ENCODE results near the gene TOM1. TPM values are rescaled to one million over a fixed set of nuclear protein-coding genes. Genes with fewer than 3 reads are reported as not detected.

TOM1 gene
- total and polyA plus RNA-seq, 2 of the 13 experiments (the other 11 are each of a cell fraction or from before 2014, with no cell fraction given) = 30.8 to 87.3 TPM

DNA sequence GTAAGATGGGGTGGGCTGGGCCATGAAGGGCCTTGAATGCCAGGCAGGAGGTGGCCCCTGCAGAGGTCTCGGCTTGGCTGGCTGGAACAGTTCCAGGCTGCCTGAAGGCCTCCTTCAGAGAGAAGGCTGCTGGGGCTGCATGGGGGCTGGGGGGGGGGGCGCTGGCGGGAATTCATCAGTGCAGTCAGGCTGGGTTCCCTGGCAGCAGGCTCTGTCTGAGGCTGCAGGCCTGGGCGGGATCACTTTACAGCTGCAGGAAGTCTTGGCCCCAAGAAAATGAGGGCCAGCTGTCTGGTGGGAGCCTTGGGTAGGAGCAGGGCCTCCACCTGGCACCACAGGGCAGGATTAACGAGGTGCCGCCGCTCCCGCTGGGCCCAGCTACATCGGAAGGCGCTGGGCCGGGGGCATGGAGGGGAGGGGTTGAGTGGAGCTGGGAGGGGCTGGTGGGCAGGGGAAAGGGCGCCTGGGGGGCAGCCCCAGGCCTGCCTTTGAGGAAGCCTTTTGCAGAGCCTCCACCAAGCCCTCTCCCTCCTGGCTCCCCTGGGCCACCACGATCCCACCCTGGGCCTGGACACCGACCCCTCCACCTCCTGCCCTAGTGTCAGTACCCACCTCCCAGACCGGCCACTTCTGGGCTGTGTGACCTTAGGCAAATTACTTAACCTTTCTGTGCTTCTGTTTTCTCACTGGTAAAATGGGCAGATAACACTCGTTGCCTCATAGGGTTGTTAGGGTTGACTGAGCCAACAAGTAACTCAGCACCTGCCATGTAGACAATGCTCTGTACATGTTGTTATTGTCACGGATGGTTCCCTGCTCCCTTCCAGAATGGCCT, 50.2 kb downstream of the TOM1 start (continued):
- TF ChIP-seq, protein P1, sequence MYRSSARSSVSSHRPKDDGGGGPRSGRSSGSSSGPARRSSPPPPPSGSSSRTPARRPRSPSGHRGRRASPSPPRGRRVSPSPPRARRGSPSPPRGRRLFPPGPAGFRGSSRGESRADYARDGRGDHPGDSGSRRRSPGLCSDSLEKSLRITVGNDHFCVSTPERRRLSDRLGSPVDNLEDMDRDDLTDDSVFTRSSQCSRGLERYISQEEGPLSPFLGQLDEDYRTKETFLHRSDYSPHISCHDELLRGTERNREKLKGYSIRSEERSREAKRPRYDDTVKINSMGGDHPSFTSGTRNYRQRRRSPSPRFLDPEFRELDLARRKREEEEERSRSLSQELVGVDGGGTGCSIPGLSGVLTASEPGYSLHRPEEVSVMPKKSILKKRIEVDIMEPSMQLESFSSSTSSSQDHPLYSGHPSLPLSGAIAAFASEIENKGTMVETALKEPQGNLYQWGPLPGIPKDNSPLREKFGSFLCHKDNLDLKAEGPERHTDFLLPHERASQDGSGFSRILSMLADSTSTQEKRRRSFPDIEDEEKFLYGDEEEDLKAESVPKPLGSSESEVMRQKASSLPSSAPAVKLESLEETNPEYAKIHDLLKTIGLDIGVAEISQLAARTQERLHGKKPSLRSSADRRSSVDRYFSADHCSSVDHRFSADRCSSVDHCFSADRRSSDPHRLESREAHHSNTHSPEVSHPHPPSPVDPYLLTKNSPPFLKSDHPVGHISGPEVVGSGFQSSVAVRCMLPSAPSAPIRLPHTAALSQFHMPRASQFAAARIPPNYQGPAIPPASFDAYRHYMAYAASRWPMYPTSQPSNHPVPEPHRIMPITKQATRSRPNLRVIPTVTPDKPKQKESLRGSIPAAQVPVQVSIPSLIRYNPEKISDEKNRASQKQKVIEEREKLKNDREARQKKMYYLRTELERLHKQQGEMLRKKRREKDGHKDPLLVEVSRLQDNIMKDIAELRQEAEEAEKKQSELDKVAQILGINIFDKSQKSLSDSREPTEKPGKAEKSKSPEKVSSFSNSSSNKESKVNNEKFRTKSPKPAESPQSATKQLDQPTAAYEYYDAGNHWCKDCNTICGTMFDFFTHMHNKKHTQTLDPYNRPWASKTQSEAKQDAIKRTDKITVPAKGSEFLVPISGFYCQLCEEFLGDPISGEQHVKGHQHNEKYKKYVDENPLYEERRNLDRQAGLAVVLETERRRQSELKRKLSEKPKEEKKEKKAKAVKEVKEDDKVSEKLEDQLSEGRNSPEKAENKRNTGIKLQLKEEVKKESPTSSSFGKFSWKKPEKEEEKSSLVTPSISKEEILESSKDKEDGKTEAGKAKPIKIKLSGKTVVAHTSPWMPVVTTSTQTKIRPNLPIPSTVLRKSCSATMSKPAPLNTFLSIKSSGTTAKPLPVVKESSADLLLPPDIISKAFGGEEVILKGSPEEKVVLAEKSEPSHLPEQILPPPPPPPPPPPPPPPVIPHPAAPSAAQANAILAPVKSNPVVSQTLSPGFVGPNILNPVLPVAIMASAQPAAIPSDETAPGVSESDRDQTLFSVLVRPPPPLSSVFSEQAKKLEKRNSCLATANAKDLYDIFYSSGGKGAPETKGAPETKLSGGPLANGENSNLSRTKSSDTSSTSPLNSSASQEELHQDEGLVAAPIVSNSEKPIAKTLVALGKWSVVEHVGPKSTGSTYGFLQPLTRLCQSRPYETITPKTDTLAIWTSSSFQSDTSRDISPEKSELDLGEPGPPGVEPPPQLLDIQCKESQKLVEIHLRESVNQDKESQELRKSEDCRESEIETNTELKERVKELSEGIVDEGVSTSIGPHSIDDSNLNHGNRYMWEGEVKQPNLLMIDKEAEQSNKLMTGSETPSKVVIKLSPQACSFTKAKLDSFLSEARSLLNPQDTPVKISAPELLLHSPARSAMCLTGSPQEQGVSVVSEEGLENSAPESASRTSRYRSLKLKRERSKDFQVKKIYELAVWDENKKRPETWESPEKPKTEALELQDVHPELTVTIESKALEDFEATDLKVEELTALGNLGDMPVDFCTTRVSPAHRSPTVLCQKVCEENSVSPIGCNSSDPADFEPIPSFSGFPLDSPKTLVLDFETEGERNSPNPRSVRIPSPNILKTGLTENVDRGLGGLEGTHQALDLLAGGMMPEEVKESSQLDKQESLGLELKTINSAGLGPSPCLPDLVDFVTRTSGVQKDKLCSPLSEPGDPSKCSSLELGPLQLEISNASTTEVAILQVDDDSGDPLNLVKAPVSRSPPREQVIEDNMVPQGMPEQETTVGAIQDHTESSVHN (CRISPR knock-in tag; IDR thresholded peaks at IDR 0.05) = no peak
- TF ChIP-seq, protein P2, sequence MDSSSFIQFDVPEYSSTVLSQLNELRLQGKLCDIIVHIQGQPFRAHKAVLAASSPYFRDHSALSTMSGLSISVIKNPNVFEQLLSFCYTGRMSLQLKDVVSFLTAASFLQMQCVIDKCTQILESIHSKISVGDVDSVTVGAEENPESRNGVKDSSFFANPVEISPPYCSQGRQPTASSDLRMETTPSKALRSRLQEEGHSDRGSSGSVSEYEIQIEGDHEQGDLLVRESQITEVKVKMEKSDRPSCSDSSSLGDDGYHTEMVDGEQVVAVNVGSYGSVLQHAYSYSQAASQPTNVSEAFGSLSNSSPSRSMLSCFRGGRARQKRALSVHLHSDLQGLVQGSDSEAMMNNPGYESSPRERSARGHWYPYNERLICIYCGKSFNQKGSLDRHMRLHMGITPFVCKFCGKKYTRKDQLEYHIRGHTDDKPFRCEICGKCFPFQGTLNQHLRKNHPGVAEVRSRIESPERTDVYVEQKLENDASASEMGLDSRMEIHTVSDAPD (CRISPR knock-in tag; IDR thresholded peaks at IDR 0.05) = no peak
- TF ChIP-seq, protein P3, sequence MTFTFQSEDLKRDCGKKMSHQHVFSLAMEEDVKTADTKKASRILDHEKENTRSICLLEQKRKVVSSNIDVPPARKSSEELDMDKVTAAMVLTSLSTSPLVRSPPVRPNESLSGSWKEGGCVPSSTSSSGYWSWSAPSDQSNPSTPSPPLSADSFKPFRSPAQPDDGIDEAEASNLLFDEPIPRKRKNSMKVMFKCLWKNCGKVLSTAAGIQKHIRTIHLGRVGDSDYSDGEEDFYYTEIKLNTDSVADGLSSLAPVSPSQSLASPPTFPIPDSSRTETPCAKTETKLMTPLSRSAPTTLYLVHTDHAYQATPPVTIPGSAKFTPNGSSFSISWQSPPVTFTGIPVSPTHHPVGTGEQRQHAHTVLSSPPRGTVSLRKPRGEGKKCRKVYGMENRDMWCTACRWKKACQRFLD (CRISPR knock-in tag; IDR thresholded peaks at IDR 0.05; ENCODE audit: borderline replicate concordance) = no peak
- TF ChIP-seq ARID2 (CRISPR knock-in tag; IDR thresholded peaks at IDR 0.05; ENCODE audit: borderline replicate concordance) = no peak
- no peak for TF ChIP-seq SRF (IDR thresholded peaks at IDR 0.05; ENCODE audit: low read depth, low read length)
- TF ChIP-seq POLR2A (IDR thresholded peaks at IDR 0.05; ENCODE audit: insufficient read depth in 1 of 2, low read depth in 2 of 2, low read length in 2 of 2) = 0 out of 4 replicates have a peak, but pooled peaks of 1 of the 2 experiments have one; percentile 20
- TF ChIP-seq CCAR2 (optimal IDR thresholded peaks at IDR 0.05; ENCODE audit: low read depth, low read length) = no peak
- TF ChIP-seq, protein P4, sequence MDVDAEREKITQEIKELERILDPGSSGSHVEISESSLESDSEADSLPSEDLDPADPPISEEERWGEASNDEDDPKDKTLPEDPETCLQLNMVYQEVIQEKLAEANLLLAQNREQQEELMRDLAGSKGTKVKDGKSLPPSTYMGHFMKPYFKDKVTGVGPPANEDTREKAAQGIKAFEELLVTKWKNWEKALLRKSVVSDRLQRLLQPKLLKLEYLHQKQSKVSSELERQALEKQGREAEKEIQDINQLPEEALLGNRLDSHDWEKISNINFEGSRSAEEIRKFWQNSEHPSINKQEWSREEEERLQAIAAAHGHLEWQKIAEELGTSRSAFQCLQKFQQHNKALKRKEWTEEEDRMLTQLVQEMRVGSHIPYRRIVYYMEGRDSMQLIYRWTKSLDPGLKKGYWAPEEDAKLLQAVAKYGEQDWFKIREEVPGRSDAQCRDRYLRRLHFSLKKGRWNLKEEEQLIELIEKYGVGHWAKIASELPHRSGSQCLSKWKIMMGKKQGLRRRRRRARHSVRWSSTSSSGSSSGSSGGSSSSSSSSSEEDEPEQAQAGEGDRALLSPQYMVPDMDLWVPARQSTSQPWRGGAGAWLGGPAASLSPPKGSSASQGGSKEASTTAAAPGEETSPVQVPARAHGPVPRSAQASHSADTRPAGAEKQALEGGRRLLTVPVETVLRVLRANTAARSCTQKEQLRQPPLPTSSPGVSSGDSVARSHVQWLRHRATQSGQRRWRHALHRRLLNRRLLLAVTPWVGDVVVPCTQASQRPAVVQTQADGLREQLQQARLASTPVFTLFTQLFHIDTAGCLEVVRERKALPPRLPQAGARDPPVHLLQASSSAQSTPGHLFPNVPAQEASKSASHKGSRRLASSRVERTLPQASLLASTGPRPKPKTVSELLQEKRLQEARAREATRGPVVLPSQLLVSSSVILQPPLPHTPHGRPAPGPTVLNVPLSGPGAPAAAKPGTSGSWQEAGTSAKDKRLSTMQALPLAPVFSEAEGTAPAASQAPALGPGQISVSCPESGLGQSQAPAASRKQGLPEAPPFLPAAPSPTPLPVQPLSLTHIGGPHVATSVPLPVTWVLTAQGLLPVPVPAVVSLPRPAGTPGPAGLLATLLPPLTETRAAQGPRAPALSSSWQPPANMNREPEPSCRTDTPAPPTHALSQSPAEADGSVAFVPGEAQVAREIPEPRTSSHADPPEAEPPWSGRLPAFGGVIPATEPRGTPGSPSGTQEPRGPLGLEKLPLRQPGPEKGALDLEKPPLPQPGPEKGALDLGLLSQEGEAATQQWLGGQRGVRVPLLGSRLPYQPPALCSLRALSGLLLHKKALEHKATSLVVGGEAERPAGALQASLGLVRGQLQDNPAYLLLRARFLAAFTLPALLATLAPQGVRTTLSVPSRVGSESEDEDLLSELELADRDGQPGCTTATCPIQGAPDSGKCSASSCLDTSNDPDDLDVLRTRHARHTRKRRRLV (CRISPR knock-in tag; IDR thresholded peaks at IDR 0.05) = no peak
- TF ChIP-seq HNRNPH1 (optimal IDR thresholded peaks at IDR 0.05; ENCODE audit: low read depth, low read length) = peak; percentile 12
- no peak for TF ChIP-seq LCORL (IDR thresholded peaks at IDR 0.05)
- TF ChIP-seq LCORL (CRISPR knock-in tag; IDR thresholded peaks at IDR 0.05) = no peak
